Upper lobe of left lung (tissue), 6 donors: ENCODE measurements around the gene DEPDC5. TPM values are rescaled to one million over a fixed set of nuclear protein-coding genes. Genes with fewer than 3 reads are reported as not detected.

Experiments used
- ATAC-seq, 2 donors: fragments of 200-7000 bp; cut with Tn5 transposase; one replicate each; pipeline ENCODE4 v1.9.1; 2022; ENCODE audit warnings: mild to moderate bottlenecking in 2 of 2, moderate library complexity in 2 of 2; ENCODE audit not compliant: low FRiP score in 2 of 2
- DNase-seq, 2 donors: peaks; one replicate each; pipeline ENCODE4 v3.0.0-alpha.2; 2019 to 2020
- H3K27ac ChIP-seq, 4 donors: fragments of 200-600 bp; sonication (generic); one replicate each; pipeline ENCODE4 v1.5.1; 2016 to 2019
- H3K27me3 ChIP-seq, 4 donors: fragments of 200-600 bp; sonication (generic); one replicate each; pipeline ENCODE4 v1.5.1; 2017 to 2019
- H3K36me3 ChIP-seq, 4 donors: fragments of 200-600 bp; sonication (generic); one replicate each; pipeline ENCODE4 v1.5.1; 2016 to 2019
- H3K4me1 ChIP-seq, 4 donors: fragments of 200-600 bp; sonication (generic); one replicate each; pipeline ENCODE4 v1.5.1; 2018 to 2019
- H3K4me3 ChIP-seq, 4 donors: fragments of 200-600 bp; sonication (generic); one replicate each; pipeline ENCODE4 v1.5.1; 2017 to 2019; ENCODE audit warnings: mild to moderate bottlenecking in 2 of 4, moderate library complexity in 1 of 4
- H3K9me3 ChIP-seq, 4 donors: fragments of 200-600 bp; sonication (generic); one replicate each; pipeline ENCODE4 v1.5.1; 2018 to 2019
- CTCF ChIP-seq, 6 experiments: fragments of 450-650 bp in 4 of 6; fragments of 200-600 bp in 2 of 6; sonication (generic) in 2 of 6; IDR thresholded peaks; one replicate each; pipeline ENCODE4 v1.5.1; 2016 to 2019; ENCODE audit warnings: antibody characterized with exemption in 6 of 6
- EP300 ChIP-seq, 4 donors: sonication (generic); formaldehyde crosslinking; IDR thresholded peaks; one replicate each; pipeline ENCODE4 v1.5.1; 2017; ENCODE audit warnings: antibody characterized with exemption in 4 of 4, control low read depth in 2 of 4
- POLR2A ChIP-seq, 4 donors: fragments of 450-650 bp; IDR thresholded peaks; one replicate each; pipeline ENCODE4 v1.5.1; 2016 to 2017; ENCODE audit warnings: antibody characterized with exemption in 4 of 4, mild to moderate bottlenecking in 2 of 4
- POLR2AphosphoS5 ChIP-seq, 2 donors: sonication (generic); formaldehyde crosslinking; IDR thresholded peaks; one replicate each; pipeline ENCODE4 v1.5.1; 2017; ENCODE audit warnings: antibody characterized with exemption in 2 of 2
- WGBS, 2 donors: methylation state at CpG; one replicate each; pipeline ENCODE4 v1.1.5; 2017 to 2018; 5-methylcytosine and 5-hydroxymethylcytosine counted together
- total RNA-seq, 6 donors: library from RNA; depleted of rRNA in 4 of 6; stranded (reverse); fragments of >200 nt in 4 of 6; gene quantifications; one replicate each; pipeline versions ENCODE4 v1.1.0 to v1.2.1, GENCODE V29; 2016 to 2021
- donor health status: DM: no; HTN: no; CAD: no; lungs with moderate emphysema.
- donor health status: DM: no; HTN: yes; CAD: no; lungs with severe emphysema.

The DEPDC5 gene
- total RNA-seq, 6 donors from 2014 or later = 10.9 to 31.4 (median 24.4) TPM

GRCh38 chr22:31945971-31946680, 192.3 kb downstream of the DEPDC5 start:
- peaks cover 33 to 51% (median 37%) of the 10 kb centered on the region in 4 donors for H3K4me1 ChIP-seq
- peak in 1 of 2 donors; percentile 49 for DNase-seq

GRCh38 chr22:31947296-31947695, 193.5 kb downstream of the DEPDC5 start:
- Histone ChIP-seq H3K4me1 (peaks cover 43 to 62% (median 48%) of the 10 kb centered on the region in 4 donors), H3K4me3 (peak overlapping the region in 1 of 4 donors; percentile 96), H3K27me3 (no peaks in the 10 kb centered on the region), H3K9me3 (no peaks in the 10 kb centered on the region), H3K27ac (peak overlapping the region in 2 of 4 donors; percentile 95 to 98), H3K36me3 (peaks cover 4 to 43% (median 5%) of the 10 kb centered on the region in 4 donors)
- DNase-seq = no peak
- 10 to 14% methylated on average over 2 of the region's 2 CpGs for WGBS, 2 donors
- no peak for ATAC-seq
- no peak for TF ChIP-seq POLR2AphosphoS5 (IDR thresholded peaks at IDR 0.05)
- TF ChIP-seq POLR2A (IDR thresholded peaks at IDR 0.05) = no peak
- peak in 5 of 6 experiments; percentile 23 to 68 (median 44) for TF ChIP-seq CTCF (IDR thresholded peaks at IDR 0.05)

More at GRCh38 chr22:31945971-31946680, 192.3 kb downstream of the DEPDC5 start:
- TF ChIP-seq CTCF (IDR thresholded peaks at IDR 0.05) (no peak), POLR2AphosphoS5 (IDR thresholded peaks at IDR 0.05) (peak in 1 of 2 donors; percentile 17)
- 26 to 30% methylated on average over 8 of the region's 8 CpGs for WGBS, 2 donors
- H3K36me3 ChIP-seq = peaks cover 4 to 41% (median 5%) of the 10 kb centered on the region in 4 donors
- H3K27me3 ChIP-seq = no peaks in the 10 kb centered on the region
- ATAC-seq = no peak
- peak overlapping the region; percentile 69 to 96 (median 83) for H3K4me3 ChIP-seq
- no peaks in the 10 kb centered on the region for H3K9me3 ChIP-seq
- H3K27ac ChIP-seq = peak overlapping the region; percentile 95 to 98 (median 98)

GRCh38 chr22:31948002-31948401, 194.2 kb downstream of the DEPDC5 start:
- ATAC-seq (no peak), DNase-seq (peak in 1 of 2 donors; percentile 50)
- peaks cover 4 to 46% (median 5%) of the 10 kb centered on the region in 4 donors for H3K36me3 ChIP-seq
- peaks cover 50 to 69% (median 54%) of the 10 kb centered on the region in 4 donors for H3K4me1 ChIP-seq
- TF ChIP-seq POLR2A (IDR thresholded peaks at IDR 0.05) (no peak), EP300 (IDR thresholded peaks at IDR 0.05) (no peak), POLR2AphosphoS5 (IDR thresholded peaks at IDR 0.05) (no peak), CTCF (IDR thresholded peaks at IDR 0.05) (no peak)
- peak overlapping the region in 2 of 4 donors; percentile 46 to 98 for H3K27ac ChIP-seq
- 28 to 44% methylated on average over 8 of the region's 8 CpGs for WGBS, 2 donors
- no peak overlapping the region for H3K4me3 ChIP-seq
- H3K9me3 ChIP-seq = no peaks in the 10 kb centered on the region
- H3K27me3 ChIP-seq = no peaks in the 10 kb centered on the region

- DNase-seq = no peak
- 71 to 83% methylated on average over 4 of the region's 4 CpGs for WGBS, 2 donors
- H3K4me1 ChIP-seq = peaks cover 62 to 82% (median 68%) of the 10 kb centered on the region in 4 donors
- H3K4me3 ChIP-seq = no peak overlapping the region
- H3K36me3 ChIP-seq = peaks cover 4 to 52% (median 5%) of the 10 kb centered on the region in 4 donors
- no peaks in the 10 kb centered on the region for H3K27me3 ChIP-seq
- no peak for ATAC-seq
- peak overlapping the region in 1 of 4 donors; percentile 56 for H3K27ac ChIP-seq
- TF ChIP-seq CTCF (IDR thresholded peaks at IDR 0.05) = no peak
- no peak for TF ChIP-seq POLR2A (IDR thresholded peaks at IDR 0.05)
- H3K9me3 ChIP-seq = no peaks in the 10 kb centered on the region
Measured at GRCh38 chr22:31950226-31950625, 196.4 kb downstream of the DEPDC5 start.
